ENCODE measurements around the gene EBF3.

Gene EBF3

GRCh38 chr10:129962031-129962871, 1.8 kb downstream of the EBF3 start:
- TF ChIP-seq YY1 (IDR thresholded peaks at IDR 0.05; ENCODE audit: low read depth) = no peak
- TF ChIP-seq USF1 (IDR thresholded peaks at IDR 0.05) = no peak
- no peak for TF ChIP-seq REST (IDR thresholded peaks at IDR 0.05; ENCODE audit: low read depth)
- no peak for TF ChIP-seq EP300 (IDR thresholded peaks at IDR 0.05; ENCODE audit: borderline replicate concordance)
- no peak for TF ChIP-seq RAD21 (IDR thresholded peaks at IDR 0.05; ENCODE audit: low read depth)
- no peak for TF ChIP-seq EGR1 (IDR thresholded peaks at IDR 0.05)

GRCh38 chr10:129961157-129961701, 2.8 kb downstream of the EBF3 start:
- TF ChIP-seq ZBTB7A (IDR thresholded peaks at IDR 0.05; ENCODE audit: low read depth) (no peak), TCF12 (IDR thresholded peaks at IDR 0.05; ENCODE audit: low read depth) (no peak), FOXM1 (IDR thresholded peaks at IDR 0.05; ENCODE audit: borderline replicate concordance, low read depth) (no peak), REST (IDR thresholded peaks at IDR 0.05; ENCODE audit: low read depth) (no peak), EP300 (IDR thresholded peaks at IDR 0.05; ENCODE audit: borderline replicate concordance) (no peak), YY1 (IDR thresholded peaks at IDR 0.05; ENCODE audit: low read depth) (no peak), MAX (IDR thresholded peaks at IDR 0.05) (no peak), TAF1 (IDR thresholded peaks at IDR 0.05; ENCODE audit: low read depth) (no peak), NFIC (IDR thresholded peaks at IDR 0.05) (no peak), RAD21 (IDR thresholded peaks at IDR 0.05; ENCODE audit: low read depth) (no peak), EGR1 (IDR thresholded peaks at IDR 0.05) (no peak), CEBPB (IDR thresholded peaks at IDR 0.05) (no peak), TEAD4 (IDR thresholded peaks at IDR 0.05) (no peak), CREB1 (IDR thresholded peaks at IDR 0.05; ENCODE audit: low read depth) (no peak), USF1 (IDR thresholded peaks at IDR 0.05) (no peak)

GRCh38 chr10:129960481-129961156, 3.5 kb downstream of the EBF3 start:
- no peak for TF ChIP-seq TAF1 (IDR thresholded peaks at IDR 0.05; ENCODE audit: low read depth)

- TF ChIP-seq USF1 (IDR thresholded peaks at IDR 0.05) (no peak), EGR1 (IDR thresholded peaks at IDR 0.05) (no peak), RAD21 (IDR thresholded peaks at IDR 0.05; ENCODE audit: low read depth) (no peak), TCF12 (IDR thresholded peaks at IDR 0.05; ENCODE audit: low read depth) (no peak), MAX (IDR thresholded peaks at IDR 0.05) (no peak), CREB1 (IDR thresholded peaks at IDR 0.05; ENCODE audit: low read depth) (no peak), REST (IDR thresholded peaks at IDR 0.05; ENCODE audit: low read depth) (no peak), FOXM1 (IDR thresholded peaks at IDR 0.05; ENCODE audit: borderline replicate concordance, low read depth) (no peak), ZBTB7A (IDR thresholded peaks at IDR 0.05; ENCODE audit: low read depth) (no peak), TEAD4 (IDR thresholded peaks at IDR 0.05) (no peak)
These were observed 4.3 kb downstream of the EBF3 start for GRCh38 chr10:129959544-129960480.

Data from Ishikawa (cell line).